Hepatocyte (in vitro differentiated cells): ENCODE data around the gene NCAPG2.

Experiments used
- EZH2 ChIP-seq: fragments of 200-600 bp; sonication (generic); IDR thresholded peaks from 2 replicates; pipeline ENCODE4 v1.6.1; 2016; ENCODE audit warnings: antibody characterized with exemption, mild to moderate bottlenecking, borderline replicate concordance
- TF ChIP-seq, protein P1 (sequence below): fragments of 200-600 bp; sonication (generic); IDR thresholded peaks from 2 replicates; pipeline ENCODE4 v1.5.1; 2016; ENCODE audit warnings: antibody characterized with exemption, mild to moderate bottlenecking; ENCODE audit not compliant: poor library complexity

- TF ChIP-seq, protein P1, sequence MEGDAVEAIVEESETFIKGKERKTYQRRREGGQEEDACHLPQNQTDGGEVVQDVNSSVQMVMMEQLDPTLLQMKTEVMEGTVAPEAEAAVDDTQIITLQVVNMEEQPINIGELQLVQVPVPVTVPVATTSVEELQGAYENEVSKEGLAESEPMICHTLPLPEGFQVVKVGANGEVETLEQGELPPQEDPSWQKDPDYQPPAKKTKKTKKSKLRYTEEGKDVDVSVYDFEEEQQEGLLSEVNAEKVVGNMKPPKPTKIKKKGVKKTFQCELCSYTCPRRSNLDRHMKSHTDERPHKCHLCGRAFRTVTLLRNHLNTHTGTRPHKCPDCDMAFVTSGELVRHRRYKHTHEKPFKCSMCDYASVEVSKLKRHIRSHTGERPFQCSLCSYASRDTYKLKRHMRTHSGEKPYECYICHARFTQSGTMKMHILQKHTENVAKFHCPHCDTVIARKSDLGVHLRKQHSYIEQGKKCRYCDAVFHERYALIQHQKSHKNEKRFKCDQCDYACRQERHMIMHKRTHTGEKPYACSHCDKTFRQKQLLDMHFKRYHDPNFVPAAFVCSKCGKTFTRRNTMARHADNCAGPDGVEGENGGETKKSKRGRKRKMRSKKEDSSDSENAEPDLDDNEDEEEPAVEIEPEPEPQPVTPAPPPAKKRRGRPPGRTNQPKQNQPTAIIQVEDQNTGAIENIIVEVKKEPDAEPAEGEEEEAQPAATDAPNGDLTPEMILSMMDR: no peak
- TF ChIP-seq EZH2: no peak
These were observed 37.6 kb upstream of the NCAPG2 start for GRCh38 chr7:158742065-158742821.
